SK-N-SH treated with all-trans-retinoic acid at 6 μM for 48 hours (cell line): Measurements from ENCODE around the gene EPN2.

Experiments used
- ATAC-seq: fragments of 200-7000 bp; cut with Tn5 transposase; 3 replicates; pipeline ENCODE4 v1.9.1; 2020; ENCODE audit warnings: mild to moderate bottlenecking, moderate library complexity
- BACH2 ChIP-seq: fragments of 250-450 bp; sonication (Bioruptor Pico); IDR thresholded peaks from 2 replicates; pipeline ENCODE4 v1.9.0; 2021; ENCODE audit warnings: mild to moderate bottlenecking, borderline replicate concordance
- CSDC2 ChIP-seq: fragments of 250-450 bp; sonication (Bioruptor Pico); IDR thresholded peaks from 2 replicates; pipeline ENCODE4 v1.5.0; 2020; ENCODE audit warnings: mild to moderate bottlenecking, moderate library complexity
- ESRRG ChIP-seq: fragments of 250-450 bp; sonication (Bioruptor Pico); IDR thresholded peaks from 2 replicates; pipeline ENCODE4 v1.6.1; 2021; ENCODE audit warnings: mild to moderate bottlenecking
- GLIS3 ChIP-seq: fragments of 250-450 bp; sonication (Bioruptor Pico); IDR thresholded peaks from 2 replicates; pipeline ENCODE4 v1.5.0; 2020; ENCODE audit warnings: mild to moderate bottlenecking, moderate library complexity
- ISL1 ChIP-seq: fragments of 250-450 bp; sonication (Bioruptor Pico); IDR thresholded peaks from 2 replicates; pipeline ENCODE4 v2.1.2; 2022; ENCODE audit warnings: mild to moderate bottlenecking, moderate library complexity
- PPARA ChIP-seq: fragments of 250-450 bp; sonication (Bioruptor Pico); IDR thresholded peaks from 2 replicates; pipeline ENCODE4 v1.5.0; 2020; ENCODE audit warnings: mild to moderate bottlenecking, borderline replicate concordance
- SNAI2 ChIP-seq: fragments of 250-450 bp; sonication (Bioruptor Pico); IDR thresholded peaks from 2 replicates; pipeline ENCODE4 v1.5.0; 2020; ENCODE audit warnings: mild to moderate bottlenecking, moderate library complexity
- TCF4 ChIP-seq: fragments of 250-450 bp; sonication (Bioruptor Pico); IDR thresholded peaks from 2 replicates; pipeline ENCODE4 v1.8.0; 2021; ENCODE audit warnings: mild to moderate bottlenecking, moderate library complexity, borderline replicate concordance
- TOX ChIP-seq: fragments of 250-450 bp; sonication (Bioruptor Pico); IDR thresholded peaks from 2 replicates; pipeline ENCODE4 v1.8.0; 2021; ENCODE audit warnings: mild to moderate bottlenecking, moderate library complexity, borderline replicate concordance
- ZC3H10 ChIP-seq: fragments of 250-450 bp; sonication (Bioruptor Pico); IDR thresholded peaks from 2 replicates; pipeline ENCODE4 v1.5.1; 2021; ENCODE audit warnings: mild to moderate bottlenecking, moderate library complexity
- ZFP3 ChIP-seq: fragments of 250-450 bp; sonication (Bioruptor Pico); IDR thresholded peaks from 2 replicates; pipeline ENCODE4 v1.5.0; 2020; ENCODE audit warnings: mild to moderate bottlenecking, moderate library complexity
- ZFP30 ChIP-seq: fragments of 450-650 bp; formaldehyde crosslinking; IDR thresholded peaks from 2 replicates; pipeline ENCODE4 v1.5.0; 2022; ENCODE audit warnings: mild to moderate bottlenecking, moderate library complexity
- ZNF565 ChIP-seq: fragments of 450-650 bp; formaldehyde crosslinking; conservative IDR thresholded peaks from 2 replicates; pipeline ENCODE4 v1.5.0; 2020; ENCODE audit warnings: low read depth, mild to moderate bottlenecking, moderate library complexity
- ZNF8 ChIP-seq: fragments of 450-650 bp; formaldehyde crosslinking; IDR thresholded peaks from 2 replicates; pipeline ENCODE4 v1.5.0; 2020; ENCODE audit warnings: mild to moderate bottlenecking, moderate library complexity
- TF ChIP-seq, protein P1 (sequence below): fragments of 250-450 bp; sonication (Bioruptor Pico); IDR thresholded peaks from 2 replicates; pipeline ENCODE4 v1.5.0; 2020; ENCODE audit warnings: mild to moderate bottlenecking, moderate library complexity
- TF ChIP-seq, protein P2 (sequence below): fragments of 250-450 bp; sonication (Bioruptor Pico); IDR thresholded peaks from 2 replicates; pipeline ENCODE4 v1.5.1; 2020; ENCODE audit warnings: low read depth, mild to moderate bottlenecking, moderate library complexity
- TF ChIP-seq, protein P3 (sequence below): fragments of 250-450 bp; sonication (Bioruptor Pico); IDR thresholded peaks from 2 replicates; pipeline ENCODE4 v1.5.1; 2021; ENCODE audit warnings: mild to moderate bottlenecking, moderate library complexity

EPN2 gene

GRCh38 chr17:19270704-19271611 lies 33.8 kb downstream of the EPN2 start (continued):
- TF ChIP-seq, protein P1, sequence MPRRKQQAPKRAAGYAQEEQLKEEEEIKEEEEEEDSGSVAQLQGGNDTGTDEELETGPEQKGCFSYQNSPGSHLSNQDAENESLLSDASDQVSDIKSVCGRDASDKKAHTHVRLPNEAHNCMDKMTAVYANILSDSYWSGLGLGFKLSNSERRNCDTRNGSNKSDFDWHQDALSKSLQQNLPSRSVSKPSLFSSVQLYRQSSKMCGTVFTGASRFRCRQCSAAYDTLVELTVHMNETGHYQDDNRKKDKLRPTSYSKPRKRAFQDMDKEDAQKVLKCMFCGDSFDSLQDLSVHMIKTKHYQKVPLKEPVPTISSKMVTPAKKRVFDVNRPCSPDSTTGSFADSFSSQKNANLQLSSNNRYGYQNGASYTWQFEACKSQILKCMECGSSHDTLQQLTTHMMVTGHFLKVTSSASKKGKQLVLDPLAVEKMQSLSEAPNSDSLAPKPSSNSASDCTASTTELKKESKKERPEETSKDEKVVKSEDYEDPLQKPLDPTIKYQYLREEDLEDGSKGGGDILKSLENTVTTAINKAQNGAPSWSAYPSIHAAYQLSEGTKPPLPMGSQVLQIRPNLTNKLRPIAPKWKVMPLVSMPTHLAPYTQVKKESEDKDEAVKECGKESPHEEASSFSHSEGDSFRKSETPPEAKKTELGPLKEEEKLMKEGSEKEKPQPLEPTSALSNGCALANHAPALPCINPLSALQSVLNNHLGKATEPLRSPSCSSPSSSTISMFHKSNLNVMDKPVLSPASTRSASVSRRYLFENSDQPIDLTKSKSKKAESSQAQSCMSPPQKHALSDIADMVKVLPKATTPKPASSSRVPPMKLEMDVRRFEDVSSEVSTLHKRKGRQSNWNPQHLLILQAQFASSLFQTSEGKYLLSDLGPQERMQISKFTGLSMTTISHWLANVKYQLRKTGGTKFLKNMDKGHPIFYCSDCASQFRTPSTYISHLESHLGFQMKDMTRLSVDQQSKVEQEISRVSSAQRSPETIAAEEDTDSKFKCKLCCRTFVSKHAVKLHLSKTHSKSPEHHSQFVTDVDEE (CRISPR knock-in tag) = no peak
- TF ChIP-seq ZFP30 (CRISPR knock-in tag) = no peak

DNA sequence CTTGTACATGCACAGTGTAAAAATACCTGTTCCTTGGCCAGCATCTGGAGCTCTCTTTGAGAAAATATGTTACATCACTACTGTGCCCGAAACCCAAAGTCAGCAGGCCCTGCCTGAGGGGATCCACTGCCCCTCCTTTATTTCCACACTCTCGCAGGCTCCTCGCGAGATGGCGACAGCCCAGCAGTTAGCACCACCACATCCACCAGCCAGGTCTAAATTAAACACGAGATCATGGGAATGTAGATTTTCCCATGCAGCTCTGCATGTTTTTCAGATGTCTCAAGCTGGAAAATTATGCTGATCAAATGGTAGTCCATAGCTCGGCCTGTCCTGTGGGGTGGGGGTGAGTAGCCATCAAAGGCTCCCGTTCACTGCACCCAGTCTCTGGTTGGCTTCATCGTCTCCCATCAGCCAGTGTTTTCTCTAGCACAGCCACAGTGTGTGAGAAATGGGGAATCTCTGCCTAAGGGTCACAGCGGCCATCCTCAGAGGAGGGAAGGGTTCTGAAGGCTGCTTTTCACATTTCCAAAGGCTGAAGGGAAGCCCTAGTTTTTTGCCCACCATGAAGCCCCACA lies 34.7 kb downstream of the EPN2 start:
- ATAC-seq = no peak
- TF ChIP-seq, protein P2, sequence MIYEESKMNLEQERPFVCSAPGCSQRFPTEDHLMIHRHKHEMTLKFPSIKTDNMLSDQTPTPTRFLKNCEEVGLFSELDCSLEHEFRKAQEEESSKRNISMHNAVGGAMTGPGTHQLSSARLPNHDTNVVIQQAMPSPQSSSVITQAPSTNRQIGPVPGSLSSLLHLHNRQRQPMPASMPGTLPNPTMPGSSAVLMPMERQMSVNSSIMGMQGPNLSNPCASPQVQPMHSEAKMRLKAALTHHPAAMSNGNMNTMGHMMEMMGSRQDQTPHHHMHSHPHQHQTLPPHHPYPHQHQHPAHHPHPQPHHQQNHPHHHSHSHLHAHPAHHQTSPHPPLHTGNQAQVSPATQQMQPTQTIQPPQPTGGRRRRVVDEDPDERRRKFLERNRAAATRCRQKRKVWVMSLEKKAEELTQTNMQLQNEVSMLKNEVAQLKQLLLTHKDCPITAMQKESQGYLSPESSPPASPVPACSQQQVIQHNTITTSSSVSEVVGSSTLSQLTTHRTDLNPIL = no peak
- TF ChIP-seq ZNF565 (CRISPR knock-in tag) (no peak), TCF4 (no peak), ZFP3 (CRISPR knock-in tag) (no peak), TOX (CRISPR knock-in tag) (no peak), ISL1 (CRISPR knock-in tag) (no peak), BACH2 (CRISPR knock-in tag) (no peak), SNAI2 (CRISPR knock-in tag) (no peak)
- TF ChIP-seq, protein P1 (CRISPR knock-in tag) = no peak

GRCh38 chr17:19273731-19274130 lies 36.6 kb downstream of the EPN2 start:
- ATAC-seq = no peak
- TF ChIP-seq, protein P3, sequence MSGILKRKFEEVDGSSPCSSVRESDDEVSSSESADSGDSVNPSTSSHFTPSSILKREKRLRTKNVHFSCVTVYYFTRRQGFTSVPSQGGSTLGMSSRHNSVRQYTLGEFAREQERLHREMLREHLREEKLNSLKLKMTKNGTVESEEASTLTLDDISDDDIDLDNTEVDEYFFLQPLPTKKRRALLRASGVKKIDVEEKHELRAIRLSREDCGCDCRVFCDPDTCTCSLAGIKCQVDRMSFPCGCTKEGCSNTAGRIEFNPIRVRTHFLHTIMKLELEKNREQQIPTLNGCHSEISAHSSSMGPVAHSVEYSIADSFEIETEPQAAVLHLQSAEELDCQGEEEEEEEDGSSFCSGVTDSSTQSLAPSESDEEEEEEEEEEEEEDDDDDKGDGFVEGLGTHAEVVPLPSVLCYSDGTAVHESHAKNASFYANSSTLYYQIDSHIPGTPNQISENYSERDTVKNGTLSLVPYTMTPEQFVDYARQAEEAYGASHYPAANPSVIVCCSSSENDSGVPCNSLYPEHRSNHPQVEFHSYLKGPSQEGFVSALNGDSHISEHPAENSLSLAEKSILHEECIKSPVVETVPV (CRISPR knock-in tag) = no peak
- TF ChIP-seq ESRRG (CRISPR knock-in tag) = no peak
- no peak for TF ChIP-seq ZNF8
- TF ChIP-seq ZFP30 (CRISPR knock-in tag) = no peak
- TF ChIP-seq ZC3H10 (CRISPR knock-in tag) = no peak
- no peak for TF ChIP-seq TOX (CRISPR knock-in tag)

DNA sequence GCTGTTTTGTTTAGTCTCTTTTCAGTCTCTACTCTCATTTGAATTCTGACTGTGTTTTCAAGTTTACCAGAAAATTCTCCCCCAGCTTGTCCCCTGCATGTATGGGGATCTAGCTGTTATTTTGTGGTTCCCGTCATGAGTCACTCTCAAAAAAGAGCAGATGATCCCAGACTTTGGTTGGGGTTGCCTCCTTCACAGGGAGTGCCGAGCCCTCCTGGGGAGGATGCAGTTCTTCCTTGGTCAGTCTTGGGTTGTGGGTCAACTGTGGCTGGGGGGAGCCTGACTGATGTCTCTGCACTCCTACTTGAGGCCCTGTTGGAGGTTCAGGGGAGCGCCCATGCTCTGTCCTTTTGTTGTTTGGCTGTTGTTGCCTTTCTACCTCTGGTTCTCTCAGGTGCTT lies 37.7 kb downstream of the EPN2 start:
- TF ChIP-seq, protein P3 (CRISPR knock-in tag) = no peak
- TF ChIP-seq BACH2 (CRISPR knock-in tag) (no peak), CSDC2 (CRISPR knock-in tag) (no peak), TCF4 (no peak), PPARA (CRISPR knock-in tag) (no peak), GLIS3 (no peak), ESRRG (CRISPR knock-in tag) (no peak), ISL1 (CRISPR knock-in tag) (no peak)
- TF ChIP-seq, protein P1 (CRISPR knock-in tag) = no peak
- ATAC-seq = no peak
